IMR-90 (cell line): ENCODE results near the gene CYTH4. TPM values are rescaled to one million over a fixed set of nuclear protein-coding genes. Genes with fewer than 3 reads are reported as not detected.

Source experiments
- ATAC-seq: fragments of 200-7000 bp; cut with Tn5 transposase; 2 replicates; pipeline ENCODE4 v1.9.1; 2020; ENCODE audit warnings: low read depth, mild to moderate bottlenecking, moderate library complexity
- BruUV-seq: library from RNA; stranded (reverse); fragments of 400-500 nt; replicated peaks from 2 replicates; lab custom pipeline; 2021; lab: Mats Ljungman, UMichigan
- CTCF ChIA-PET: fragments of 300-600 bp; formaldehyde crosslinking; extraction: SDS; loops from one replicate; lab custom pipeline; 2021; ENCODE audit warnings: antibody characterized with exemption; lab: Yijun Ruan, JAX
- POLR2A ChIA-PET: fragments of 300-600 bp; sonication (Branson Sonifier 250); formaldehyde crosslinking; loops from one replicate; lab custom pipeline; 2022; ENCODE audit warnings: antibody characterized with exemption; ENCODE audit not compliant: unreplicated experiment; lab: Charles Lee
- DNase-seq: peaks from one replicate; pipeline ENCODE4 v3.0.0; 2013
- H2AFZ ChIP-seq: replicated peaks from 2 replicates; pipeline ENCODE3; 2013; ENCODE audit warnings: low read length, mild to moderate bottlenecking; ENCODE audit not compliant: poor library complexity
- H2AK5ac ChIP-seq: 2 replicates; pipeline ENCODE4 v1.6.1; 2013; ENCODE audit warnings: low read depth, low read length, inconsistent platforms
- H2AK9ac ChIP-seq: replicated peaks from 2 replicates; pipeline ENCODE3; 2013; ENCODE audit warnings: mild to moderate bottlenecking, low read depth, low read length, moderate library complexity; ENCODE audit not compliant: poor library complexity
- H2BK120ac ChIP-seq: 2 replicates; pipeline ENCODE4 v1.6.1; 2013; ENCODE audit warnings: low read depth, low read length, inconsistent platforms
- H2BK15ac ChIP-seq: 3 replicates; pipeline ENCODE4 v1.6.1; 2013; ENCODE audit warnings: low read depth, low read length, inconsistent platforms
- H2BK20ac ChIP-seq: 2 replicates; pipeline ENCODE4 v1.6.1; 2013; ENCODE audit warnings: low read depth, mild to moderate bottlenecking, inconsistent platforms, low read length, moderate library complexity
- H2BK5ac ChIP-seq: 2 replicates; pipeline ENCODE4 v1.6.1; 2013; ENCODE audit warnings: mild to moderate bottlenecking, low read depth, low read length, inconsistent platforms; ENCODE audit not compliant: poor library complexity, severe bottlenecking
- H3K14ac ChIP-seq: replicated peaks from 2 replicates; pipeline ENCODE4 v1.6.1; 2013; ENCODE audit warnings: low read depth, low read length, inconsistent platforms
- H3K18ac ChIP-seq: 2 replicates; pipeline ENCODE4 v1.6.1; 2013; ENCODE audit warnings: low read depth, low read length, control low read depth
- H3K23ac ChIP-seq: 2 replicates; pipeline ENCODE4 v1.6.1; 2013; ENCODE audit warnings: low read depth, low read length, inconsistent platforms
- H3K27ac ChIP-seq: 2 replicates; pipeline ENCODE4 v1.5.1; 2013; ENCODE audit warnings: mild to moderate bottlenecking, control low read depth, low read length; ENCODE audit not compliant: insufficient read depth
- H3K27me3 ChIP-seq: 2 replicates; pipeline ENCODE4 v1.6.1; 2013; ENCODE audit warnings: low read length; ENCODE audit not compliant: control insufficient read depth, insufficient read depth
- H3K36me3 ChIP-seq: 2 replicates; pipeline ENCODE4 v1.6.1; 2013; ENCODE audit warnings: low read length, mixed read lengths; ENCODE audit not compliant: control insufficient read depth, insufficient read depth
- H3K4ac ChIP-seq: 2 replicates; pipeline ENCODE4 v1.6.1; 2013; ENCODE audit warnings: low read depth, low read length, inconsistent platforms
- H3K4me1 ChIP-seq: 2 replicates; pipeline ENCODE4 v1.6.1; 2013; ENCODE audit warnings: low read length, mixed read lengths; ENCODE audit not compliant: control insufficient read depth, insufficient read depth
- H3K4me2 ChIP-seq: 2 replicates; pipeline ENCODE4 v1.6.1; 2013; ENCODE audit warnings: low read depth, mild to moderate bottlenecking, control low read depth, low read length, moderate library complexity
- H3K4me3 ChIP-seq: 2 replicates; pipeline ENCODE4 v1.5.1; 2013; ENCODE audit warnings: low read depth, mild to moderate bottlenecking, control low read depth, low read length, moderate library complexity; ENCODE audit not compliant: insufficient read depth
- H3K56ac ChIP-seq: 2 replicates; pipeline ENCODE4 v1.6.1; 2013; ENCODE audit warnings: low read length, inconsistent platforms; ENCODE audit not compliant: insufficient read depth; ENCODE audit errors: extremely low read depth
- H3K79me1 ChIP-seq, 2 experiments: 2 replicates each; pipeline ENCODE4 v1.6.1; 2013; ENCODE audit warnings: low read length in 2 of 2, inconsistent platforms in 1 of 2, low read depth in 1 of 2
- H3K9ac ChIP-seq: 2 replicates; pipeline ENCODE4 v1.6.1; 2013; ENCODE audit warnings: low read depth, low read length, control low read depth
- H3K9me1 ChIP-seq: 2 replicates; pipeline ENCODE4 v1.6.1; 2013; ENCODE audit warnings: low read length, inconsistent platforms; ENCODE audit not compliant: insufficient read depth
- H3K9me3 ChIP-seq: 2 replicates; pipeline ENCODE4 v1.6.1; 2013; ENCODE audit warnings: low read length; ENCODE audit not compliant: control insufficient read depth, insufficient read depth
- H4K20me1 ChIP-seq: 2 replicates; pipeline ENCODE4 v1.6.1; 2013; ENCODE audit warnings: low read length, inconsistent platforms; ENCODE audit not compliant: insufficient read depth
- H4K5ac ChIP-seq: 2 replicates; pipeline ENCODE4 v1.6.1; 2013; ENCODE audit warnings: mild to moderate bottlenecking, low read depth, low read length, control low read depth
- H4K8ac ChIP-seq, 2 experiments: 2 replicates each; pipeline ENCODE4 v1.6.1; 2013; ENCODE audit warnings: low read depth in 2 of 2, low read length in 2 of 2, control low read depth in 1 of 2, inconsistent platforms in 1 of 2
- H4K91ac ChIP-seq: 2 replicates; pipeline ENCODE4 v1.6.1; 2013; ENCODE audit warnings: low read depth, low read length, inconsistent platforms; ENCODE audit not compliant: insufficient read depth
- BHLHE40 ChIP-seq: fragments of 150-350 bp; IDR thresholded peaks from 2 replicates; pipeline ENCODE4 v1.6.1; 2016; ENCODE audit warnings: mild to moderate bottlenecking, low read depth, low read length
- MAZ ChIP-seq: IDR thresholded peaks from 2 replicates; pipeline ENCODE4 v1.6.1; 2012; ENCODE audit warnings: low read depth, mild to moderate bottlenecking, low read length, improper control_type of control experiment, moderate library complexity, borderline replicate concordance
- NFE2L2 ChIP-seq: fragments of 150-350 bp; IDR thresholded peaks from 2 replicates; pipeline ENCODE4 v1.6.1; 2016; ENCODE audit warnings: low read depth, mild to moderate bottlenecking, low read length
- RCOR1 ChIP-seq: IDR thresholded peaks from 2 replicates; pipeline ENCODE4 v1.6.1; 2012; ENCODE audit warnings: mild to moderate bottlenecking, low read length, improper control_type of control experiment; ENCODE audit not compliant: insufficient replicate concordance
- WGBS, 2 experiments: methylation state at CpG; one replicate each; pipeline versions ENCODE4 v1.1.5 to v1.1.7; 2013; ENCODE audit warnings: missing lambda C conversion rate in 2 of 2; ENCODE audit not compliant: insufficient read length in 1 of 2; ENCODE audit errors: extremely low coverage in 2 of 2; 5-methylcytosine and 5-hydroxymethylcytosine counted together
- dilution Hi-C: fragments of 300-500 bp; cut with HindIII; formaldehyde crosslinking; loops from one replicate; pipeline ENCODE4 v1.14.3; 2018; ENCODE audit warnings: low sequenced_read_pairs; ENCODE audit not compliant: unreplicated experiment
- in situ Hi-C: fragments of 300-500 bp; cut with MboI; formaldehyde crosslinking; loops from 3 replicates; pipeline ENCODE4 v1.14.3; 2019; ENCODE audit warnings: low sequenced_read_pairs, inconsistent platforms, mixed read lengths
- intact Hi-C: fragments of 100-400 bp; cut with micrococcal nuclease; formaldehyde crosslinking; loops from 2 replicates; pipeline ENCODE4 v1.10.0; 2022
- polyA plus RNA-seq, 3 experiments: library from polyadenylated mRNA; depleted of rRNA; stranded (reverse); fragments of >200 nt; gene quantifications; 2 replicates each; pipeline ENCODE4 v1.2.3, GENCODE V29; 2012; ENCODE audit warnings: low replicate concordance in 1 of 3
- total RNA-seq: library from RNA; depleted of rRNA; stranded (reverse); fragments of >200 nt; gene quantifications from 2 replicates; pipeline ENCODE4 v1.2.3, GENCODE V29; 2012

The CYTH4 gene
- total and polyA plus RNA-seq, 2 of the 4 experiments (the other 2 are of a cell fraction), result 0.36 to 0.55 TPM

DNA sequence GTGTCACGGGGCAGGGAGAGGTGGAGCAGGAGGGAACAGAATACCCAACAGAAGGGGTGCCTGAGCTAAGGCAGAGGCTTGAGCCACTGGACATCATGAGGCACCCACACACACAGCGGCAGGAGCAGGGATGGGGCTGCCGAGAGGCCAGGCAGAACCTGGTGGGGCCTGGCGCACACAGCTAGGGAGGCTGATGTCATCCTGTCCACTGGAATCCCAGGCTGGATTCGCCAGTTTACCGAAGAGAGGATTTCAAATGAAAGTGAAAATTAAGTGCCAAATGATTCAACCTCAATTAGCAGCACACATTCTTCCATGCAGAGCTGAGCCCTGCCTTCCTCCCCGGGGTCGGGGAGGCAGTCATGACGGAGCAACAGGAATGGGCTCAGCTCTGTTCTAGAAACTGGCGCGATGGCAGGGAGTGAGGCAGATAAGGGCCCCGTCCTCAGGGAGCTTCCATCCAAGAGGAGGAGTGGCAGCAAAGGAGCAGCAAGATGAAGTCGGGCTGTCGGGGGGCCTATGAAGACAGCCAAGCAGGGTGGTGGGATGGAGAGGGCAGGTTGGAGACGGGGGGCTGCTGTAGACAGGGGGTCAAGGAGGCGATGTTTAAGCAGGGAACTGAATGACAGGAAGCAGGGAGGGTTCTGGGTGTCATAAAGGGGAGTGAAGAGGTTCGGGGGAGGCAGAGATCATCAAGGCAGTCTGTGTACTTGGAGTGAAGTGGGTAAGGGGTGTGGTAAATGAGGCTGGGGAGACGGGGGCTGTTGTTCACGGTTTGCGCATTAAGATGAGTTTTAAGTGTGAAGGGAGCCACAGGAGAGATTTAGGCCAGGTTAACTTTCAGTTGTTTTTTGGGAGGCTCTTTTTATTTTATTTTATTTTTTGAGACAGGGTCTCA is 44.7 kb upstream of the CYTH4 start:
- peak overlapping the region; percentile 31 for H2AK9ac ChIP-seq
- ChIA-PET POLR2A (no interaction called here), CTCF (no interaction called here)
- H2AFZ ChIP-seq, result no peak overlapping the region
- BruUV-seq, result no TSS peak
- no peaks in the 10 kb centered on the region for H3K9me3 ChIP-seq
- no peak overlapping the region for H4K5ac ChIP-seq
- TF ChIP-seq NFE2L2 (no peak), BHLHE40 (no peak), MAZ (peak; percentile 24; the same call in 1 of the 2 replicates), RCOR1 (no peak)
- H3K27ac ChIP-seq, result no peak overlapping the region
- WGBS, 2 experiments, result 68% methylated on average over 10 of the region's 20 CpGs; no CpG with 5 or more reads in 1 of the 2 experiments
- no peak overlapping the region for H3K18ac ChIP-seq
- no peaks in the 10 kb centered on the region for H4K20me1 ChIP-seq
- no peak overlapping the region for H3K4me2 ChIP-seq
- H3K27me3 ChIP-seq, result no peaks in the 10 kb centered on the region; the same call in 1 of the 2 replicates
- in situ Hi-C loops, result no loop called here
- no peaks in the 10 kb centered on the region for H3K36me3 ChIP-seq
- H2BK15ac ChIP-seq, result no peak overlapping the region
- ATAC-seq (peak; percentile 61), DNase-seq (peak; percentile 41)
- intact Hi-C loops, result no loop called here
- no peak overlapping the region for H2BK5ac ChIP-seq
- peaks cover 4% of the 10 kb centered on the region for H3K4me1 ChIP-seq
- dilution Hi-C loops, result no loop called here
- no peak overlapping the region for H2BK20ac ChIP-seq
- H4K8ac ChIP-seq, result no peak overlapping the region
- peaks cover 0 to 11% of the 10 kb centered on the region in 2 experiments; a peak in 1 of 4 replicates for H3K79me1 ChIP-seq
- no peak overlapping the region for H3K9ac ChIP-seq
- H2BK120ac ChIP-seq, result no peak overlapping the region
- peak overlapping the region; percentile 33; the same call in 1 of the 2 replicates for H2AK5ac ChIP-seq
- no peak overlapping the region for H3K4me3 ChIP-seq
- H3K23ac ChIP-seq, result no peak overlapping the region
- H3K9me1 ChIP-seq, result peaks cover 3% of the 10 kb centered on the region; the same call in 1 of the 2 replicates
- no peak overlapping the region for H4K91ac ChIP-seq
- no peak overlapping the region for H3K4ac ChIP-seq
- 0 out of 2 replicates have a peak overlapping the region, but pooled peaks have one; percentile 4 for H3K14ac ChIP-seq
- H3K56ac ChIP-seq, result no peak overlapping the region
